Measurements from ENCODE around the gene MAP4K1. TPM values are rescaled to one million over a fixed set of nuclear protein-coding genes. Genes with fewer than 3 reads are reported as not detected.

The MAP4K1 gene
- total and polyA plus RNA-seq, 2 of the 13 experiments (the other 11 are each of a cell fraction or from before 2014, with no cell fraction given) = 0.24 to 0.89 TPM

DNA sequence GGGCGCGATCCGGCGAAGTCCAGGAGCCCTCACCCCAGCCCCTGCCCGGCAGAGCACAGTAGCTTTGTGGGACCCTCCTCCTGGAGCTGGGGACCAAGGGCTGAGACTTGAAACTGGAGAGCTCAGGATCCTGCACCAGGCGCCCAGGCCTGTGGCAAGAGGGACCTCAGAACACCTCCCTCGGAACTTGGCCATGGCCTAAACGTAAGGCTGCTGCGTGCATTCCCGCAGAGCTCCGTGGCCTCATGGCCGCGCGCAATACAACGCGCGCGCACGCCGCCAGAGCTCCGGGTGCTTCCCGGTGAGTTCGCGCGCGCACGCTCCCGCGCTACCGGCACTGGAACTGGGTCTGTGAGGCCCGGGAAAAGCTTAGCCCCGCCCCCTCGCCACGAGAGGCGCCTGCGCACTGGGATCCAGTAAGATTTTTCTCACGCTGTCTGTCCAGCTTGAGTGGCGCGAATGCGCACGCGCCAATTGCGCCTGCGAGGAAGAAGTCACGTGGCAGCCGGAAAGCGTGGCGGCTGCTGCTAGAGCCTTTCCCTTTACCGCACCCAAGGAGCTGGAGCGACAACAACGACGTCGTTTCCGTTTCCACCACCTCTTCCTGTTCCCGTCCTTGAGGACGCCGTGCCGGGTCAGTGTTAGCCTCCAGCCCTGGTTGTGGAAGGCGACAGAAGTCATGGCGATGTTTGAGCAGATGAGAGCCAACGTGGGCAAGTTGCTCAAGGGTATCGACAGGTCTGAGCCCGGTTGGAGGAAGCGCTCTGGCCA lies 1.0 kb upstream of the MAP4K1 start, which contains the start of gene EIF3K (continued):
- TF ChIP-seq, protein P1, sequence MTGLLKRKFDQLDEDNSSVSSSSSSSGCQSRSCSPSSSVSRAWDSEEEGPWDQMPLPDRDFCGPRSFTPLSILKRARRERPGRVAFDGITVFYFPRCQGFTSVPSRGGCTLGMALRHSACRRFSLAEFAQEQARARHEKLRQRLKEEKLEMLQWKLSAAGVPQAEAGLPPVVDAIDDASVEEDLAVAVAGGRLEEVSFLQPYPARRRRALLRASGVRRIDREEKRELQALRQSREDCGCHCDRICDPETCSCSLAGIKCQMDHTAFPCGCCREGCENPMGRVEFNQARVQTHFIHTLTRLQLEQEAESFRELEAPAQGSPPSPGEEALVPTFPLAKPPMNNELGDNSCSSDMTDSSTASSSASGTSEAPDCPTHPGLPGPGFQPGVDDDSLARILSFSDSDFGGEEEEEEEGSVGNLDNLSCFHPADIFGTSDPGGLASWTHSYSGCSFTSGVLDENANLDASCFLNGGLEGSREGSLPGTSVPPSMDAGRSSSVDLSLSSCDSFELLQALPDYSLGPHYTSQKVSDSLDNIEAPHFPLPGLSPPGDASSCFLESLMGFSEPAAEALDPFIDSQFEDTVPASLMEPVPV (CRISPR knock-in tag; IDR thresholded peaks at IDR 0.05) = peak; percentile 45; the same call in 1 of the 2 replicates
- TF ChIP-seq ZNF781 (CRISPR knock-in tag; IDR thresholded peaks at IDR 0.05; ENCODE audit: borderline replicate concordance, not compliant biosample characterization) = peak; percentile 29
- no peak for TF ChIP-seq ZNF512B (CRISPR knock-in tag; IDR thresholded peaks at IDR 0.05; ENCODE audit: borderline replicate concordance)
- TF ChIP-seq ZNF839 (CRISPR knock-in tag; IDR thresholded peaks at IDR 0.05; ENCODE audit: borderline replicate concordance) = no peak
- peak; percentile 95 for TF ChIP-seq CREM (IDR thresholded peaks at IDR 0.05)
- TF ChIP-seq CREM (CRISPR knock-in tag; IDR thresholded peaks at IDR 0.05) = no peak
- TF ChIP-seq ZNF746 (CRISPR knock-in tag; IDR thresholded peaks at IDR 0.05) = 0 out of 2 replicates have a peak, but pooled peaks have one; percentile 35
- TF ChIP-seq MAFG (CRISPR knock-in tag; IDR thresholded peaks at IDR 0.05) = no peak
- TF ChIP-seq BHLHE40 (IDR thresholded peaks at IDR 0.05; ENCODE audit: low read length) = peak; percentile 93
- TF ChIP-seq, protein P2, sequence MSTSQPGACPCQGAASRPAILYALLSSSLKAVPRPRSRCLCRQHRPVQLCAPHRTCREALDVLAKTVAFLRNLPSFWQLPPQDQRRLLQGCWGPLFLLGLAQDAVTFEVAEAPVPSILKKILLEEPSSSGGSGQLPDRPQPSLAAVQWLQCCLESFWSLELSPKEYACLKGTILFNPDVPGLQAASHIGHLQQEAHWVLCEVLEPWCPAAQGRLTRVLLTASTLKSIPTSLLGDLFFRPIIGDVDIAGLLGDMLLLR (CRISPR knock-in tag; IDR thresholded peaks at IDR 0.05) = 0 out of 2 replicates have a peak, but pooled peaks have one; percentile 29
- no peak for TF ChIP-seq ZBTB37 (CRISPR knock-in tag; IDR thresholded peaks at IDR 0.05)
- TF ChIP-seq, protein P3, sequence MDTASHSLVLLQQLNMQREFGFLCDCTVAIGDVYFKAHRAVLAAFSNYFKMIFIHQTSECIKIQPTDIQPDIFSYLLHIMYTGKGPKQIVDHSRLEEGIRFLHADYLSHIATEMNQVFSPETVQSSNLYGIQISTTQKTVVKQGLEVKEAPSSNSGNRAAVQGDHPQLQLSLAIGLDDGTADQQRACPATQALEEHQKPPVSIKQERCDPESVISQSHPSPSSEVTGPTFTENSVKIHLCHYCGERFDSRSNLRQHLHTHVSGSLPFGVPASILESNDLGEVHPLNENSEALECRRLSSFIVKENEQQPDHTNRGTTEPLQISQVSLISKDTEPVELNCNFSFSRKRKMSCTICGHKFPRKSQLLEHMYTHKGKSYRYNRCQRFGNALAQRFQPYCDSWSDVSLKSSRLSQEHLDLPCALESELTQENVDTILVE (CRISPR knock-in tag; IDR thresholded peaks at IDR 0.05) = peak; percentile 88
- TF ChIP-seq THAP11 (CRISPR knock-in tag; IDR thresholded peaks at IDR 0.05) = peak; percentile 95
- TF ChIP-seq KDM1A (CRISPR knock-in tag; IDR thresholded peaks at IDR 0.05) = no peak
- TF ChIP-seq, protein P4, sequence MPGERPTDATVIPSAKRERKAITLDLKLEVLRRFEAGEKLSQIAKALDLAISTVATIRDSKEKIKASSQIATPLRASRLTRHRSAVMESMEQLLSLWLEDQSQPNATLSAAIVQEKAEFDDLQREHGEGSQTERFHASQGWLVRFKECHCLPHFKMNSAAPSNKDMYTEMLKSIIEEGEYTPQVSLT (CRISPR knock-in tag; IDR thresholded peaks at IDR 0.05; ENCODE audit: borderline replicate concordance, low read depth) = no peak
- no peak for TF ChIP-seq SMAD9 (CRISPR knock-in tag; IDR thresholded peaks at IDR 0.05)
- TF ChIP-seq ADNP (CRISPR knock-in tag; IDR thresholded peaks at IDR 0.05) = no peak
- TF ChIP-seq AHR (CRISPR knock-in tag; IDR thresholded peaks at IDR 0.05) = no peak

Measured in HepG2 (cell line).